Measurements from ENCODE around the gene FRMD4A. TPM values are rescaled to one million over a fixed set of nuclear protein-coding genes. Genes with fewer than 3 reads are reported as not detected.

The FRMD4A gene
- total RNA-seq, 1 donor from 2014 or later = 20.2 TPM

DNA sequence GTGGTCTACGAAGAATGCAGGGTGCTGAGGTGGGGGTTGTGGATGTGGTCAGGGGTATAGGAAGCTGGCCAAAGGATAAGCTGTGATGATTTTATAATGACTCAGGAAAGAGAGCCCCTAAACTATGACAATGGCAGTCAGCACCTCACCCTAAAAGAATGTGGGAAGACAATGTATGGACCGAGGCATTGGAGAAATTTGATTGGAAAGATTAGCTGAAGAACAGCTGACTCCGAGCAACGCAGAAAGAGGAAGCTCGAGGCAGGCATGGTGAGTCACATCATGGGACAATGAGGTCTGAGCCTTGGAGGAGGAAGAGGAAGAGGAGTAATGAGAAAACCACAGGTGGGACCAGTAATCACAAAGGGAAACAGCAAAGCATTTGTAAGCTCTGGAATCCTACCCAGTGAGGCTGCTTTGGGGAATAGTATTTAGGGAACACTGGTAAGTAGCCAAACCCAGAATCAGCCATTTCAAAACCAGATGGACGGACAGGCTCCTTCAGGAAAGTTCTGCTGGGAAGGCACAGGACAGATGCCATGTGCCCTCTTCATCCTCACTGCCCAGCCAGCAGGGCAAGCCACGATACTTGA, 448.5 kb downstream of the FRMD4A start:
- Histone ChIP-seq H3K36me3 (no peaks in the 10 kb centered on the region), H3K4me3 (peak overlapping the region; percentile 16), H3K27me3 (no peaks in the 10 kb centered on the region), H3K9ac (no peak overlapping the region), H3K79me2 (ENCODE audit: low read depth) (peaks cover 87% of the 10 kb centered on the region), H3K4me2 (peak overlapping the region; percentile 73), H3K9me3 (ENCODE audit: low read depth) (no peaks in the 10 kb centered on the region), H3K4me1 (peaks cover 36% of the 10 kb centered on the region), H3K27ac (peak overlapping the region; percentile 94), H3F3A (ENCODE audit: low read depth) (peaks cover 35% of the 10 kb centered on the region), H2AFZ (replicated peaks) (no peak overlapping the region), H4K20me1 (ENCODE audit: low read depth) (peaks cover 3% of the 10 kb centered on the region)
- Mint-ChIP-seq H3K9me3 (no peaks in the 10 kb centered on the region), H3K36me3 (peaks cover 10% of the 10 kb centered on the region), H3K27ac (peak overlapping the region; percentile 72), H3K27me3 (ENCODE audit: insufficient read depth, low read depth) (no peaks in the 10 kb centered on the region), H3K4me3 (no peak overlapping the region), H3K4me1 (peaks cover 22% of the 10 kb centered on the region)
- peak; percentile 81 for DNase-seq (ENCODE audit: low spot score)
- TF ChIP-seq EZH2phosphoT487 (IDR thresholded peaks at IDR 0.05) = no peak
- TF ChIP-seq, protein P1, sequence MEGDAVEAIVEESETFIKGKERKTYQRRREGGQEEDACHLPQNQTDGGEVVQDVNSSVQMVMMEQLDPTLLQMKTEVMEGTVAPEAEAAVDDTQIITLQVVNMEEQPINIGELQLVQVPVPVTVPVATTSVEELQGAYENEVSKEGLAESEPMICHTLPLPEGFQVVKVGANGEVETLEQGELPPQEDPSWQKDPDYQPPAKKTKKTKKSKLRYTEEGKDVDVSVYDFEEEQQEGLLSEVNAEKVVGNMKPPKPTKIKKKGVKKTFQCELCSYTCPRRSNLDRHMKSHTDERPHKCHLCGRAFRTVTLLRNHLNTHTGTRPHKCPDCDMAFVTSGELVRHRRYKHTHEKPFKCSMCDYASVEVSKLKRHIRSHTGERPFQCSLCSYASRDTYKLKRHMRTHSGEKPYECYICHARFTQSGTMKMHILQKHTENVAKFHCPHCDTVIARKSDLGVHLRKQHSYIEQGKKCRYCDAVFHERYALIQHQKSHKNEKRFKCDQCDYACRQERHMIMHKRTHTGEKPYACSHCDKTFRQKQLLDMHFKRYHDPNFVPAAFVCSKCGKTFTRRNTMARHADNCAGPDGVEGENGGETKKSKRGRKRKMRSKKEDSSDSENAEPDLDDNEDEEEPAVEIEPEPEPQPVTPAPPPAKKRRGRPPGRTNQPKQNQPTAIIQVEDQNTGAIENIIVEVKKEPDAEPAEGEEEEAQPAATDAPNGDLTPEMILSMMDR (IDR thresholded peaks at IDR 0.05) = no peak
- TF ChIP-seq EZH2 (IDR thresholded peaks at IDR 0.05) = no peak

DNA sequence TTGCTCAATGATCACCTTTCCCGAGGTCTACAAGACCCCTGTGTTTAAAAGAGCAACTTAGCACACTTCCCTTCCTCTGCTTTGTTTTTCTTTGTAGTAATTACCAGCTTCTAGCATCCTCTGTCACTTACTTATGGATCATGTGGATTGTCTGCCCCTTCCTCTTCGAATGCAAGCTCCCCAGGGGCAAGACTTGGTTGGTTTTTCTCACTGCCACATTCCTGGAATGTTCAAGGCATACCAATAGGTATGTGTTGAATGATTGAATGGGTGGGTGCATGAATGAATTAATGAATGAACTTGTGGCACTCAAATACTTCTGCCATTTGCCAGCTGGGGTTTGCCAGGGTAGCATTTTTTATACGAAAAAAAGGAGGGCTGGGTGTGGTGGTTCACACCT, 450.0 kb downstream of the FRMD4A start:
- H3K27ac ChIP-seq = no peak overlapping the region
- peaks cover 85% of the 10 kb centered on the region for H3K79me2 ChIP-seq (ENCODE audit: low read depth)
- no peak overlapping the region for H3K4me2 ChIP-seq

GRCh38 chr10:13877154-13877909, 453.4 kb downstream of the FRMD4A start:
- H2AFZ ChIP-seq (replicated peaks) = no peak overlapping the region
- H3K4me2 ChIP-seq = no peak overlapping the region
- Mint-ChIP-seq H3K4me1 (peaks cover 11% of the 10 kb centered on the region), H3K4me3 (no peak overlapping the region), H3K27ac (no peak overlapping the region), H3K27me3 (ENCODE audit: insufficient read depth, low read depth) (no peaks in the 10 kb centered on the region), H3K36me3 (peaks cover 6% of the 10 kb centered on the region), H3K9me3 (no peaks in the 10 kb centered on the region)
- H3K9me3 ChIP-seq (ENCODE audit: low read depth) = no peaks in the 10 kb centered on the region
- H3F3A ChIP-seq (ENCODE audit: low read depth) = peaks cover 13% of the 10 kb centered on the region
- H3K27me3 ChIP-seq = no peaks in the 10 kb centered on the region
- TF ChIP-seq EZH2 (IDR thresholded peaks at IDR 0.05) = no peak
- TF ChIP-seq, protein P1 (IDR thresholded peaks at IDR 0.05) = no peak
- no peak for TF ChIP-seq EZH2phosphoT487 (IDR thresholded peaks at IDR 0.05)
- no peak for DNase-seq (ENCODE audit: low spot score)
- peaks cover 3% of the 10 kb centered on the region for H4K20me1 ChIP-seq (ENCODE audit: low read depth)
- peaks cover 91% of the 10 kb centered on the region for H3K79me2 ChIP-seq (ENCODE audit: low read depth)
- H3K4me1 ChIP-seq = peaks cover 12% of the 10 kb centered on the region
- no peaks in the 10 kb centered on the region for H3K36me3 ChIP-seq
- no peak overlapping the region for H3K4me3 ChIP-seq
- H3K9ac ChIP-seq = no peak overlapping the region
- H3K27ac ChIP-seq = no peak overlapping the region

More for the DNA sequence above, 450.0 kb downstream of the FRMD4A start:
- H2AFZ ChIP-seq (replicated peaks) = no peak overlapping the region
- no peaks in the 10 kb centered on the region for H3K27me3 ChIP-seq
- Mint-ChIP-seq H3K27me3 (ENCODE audit: insufficient read depth, low read depth) (no peaks in the 10 kb centered on the region), H3K9me3 (no peaks in the 10 kb centered on the region), H3K27ac (no peak overlapping the region), H3K36me3 (peaks cover 7% of the 10 kb centered on the region), H3K4me3 (no peak overlapping the region), H3K4me1 (peaks cover 21% of the 10 kb centered on the region)
- TF ChIP-seq EZH2 (IDR thresholded peaks at IDR 0.05) = no peak
- TF ChIP-seq, protein P1 (IDR thresholded peaks at IDR 0.05) = no peak
- TF ChIP-seq EZH2phosphoT487 (IDR thresholded peaks at IDR 0.05) = no peak
- H3K36me3 ChIP-seq = no peaks in the 10 kb centered on the region
- no peak overlapping the region for H3K9ac ChIP-seq
- no peak overlapping the region for H3K4me3 ChIP-seq
- peaks cover 3% of the 10 kb centered on the region for H4K20me1 ChIP-seq (ENCODE audit: low read depth)
- peaks cover 31% of the 10 kb centered on the region for H3K4me1 ChIP-seq
- no peaks in the 10 kb centered on the region for H3K9me3 ChIP-seq (ENCODE audit: low read depth)
- no peak for DNase-seq (ENCODE audit: low spot score)
- H3F3A ChIP-seq (ENCODE audit: low read depth) = peaks cover 35% of the 10 kb centered on the region

Data from neural progenitor cell (in vitro differentiated cells).